Suprapubic skin (tissue), 4 donors: Measurements from ENCODE around the gene SFSWAP. TPM values are rescaled to one million over a fixed set of nuclear protein-coding genes. Genes with fewer than 3 reads are reported as not detected.

Experiments
- DNase-seq, 2 donors: peaks; one replicate each; pipeline ENCODE4 v3.0.0-alpha.2; 2019; ENCODE audit warnings: low spot score in 2 of 2
- H3K27ac ChIP-seq: fragments of 200-600 bp; sonication (generic); one replicate; pipeline ENCODE4 v1.5.1; 2019
- H3K27me3 ChIP-seq: fragments of 200-600 bp; sonication (generic); one replicate; pipeline ENCODE4 v1.5.1; 2019
- H3K36me3 ChIP-seq: fragments of 200-600 bp; sonication (generic); one replicate; pipeline ENCODE4 v1.5.1; 2019
- H3K4me1 ChIP-seq: fragments of 200-600 bp; sonication (generic); one replicate; pipeline ENCODE4 v1.5.1; 2019
- H3K4me3 ChIP-seq: fragments of 200-600 bp; sonication (generic); one replicate; pipeline ENCODE4 v1.5.1; 2019; ENCODE audit warnings: mild to moderate bottlenecking
- H3K9me3 ChIP-seq: fragments of 200-600 bp; sonication (generic); one replicate; pipeline ENCODE4 v1.5.1; 2019
- CTCF ChIP-seq, 2 donors: fragments of 200-600 bp in 1 of 2; fragments of 450-650 bp in 1 of 2; sonication (generic) in 1 of 2; IDR thresholded peaks; one replicate each; pipeline ENCODE4 v1.5.1; 2016 to 2019; ENCODE audit warnings: antibody characterized with exemption in 2 of 2, mild to moderate bottlenecking in 1 of 2, moderate library complexity in 1 of 2
- EP300 ChIP-seq: sonication (generic); formaldehyde crosslinking; IDR thresholded peaks from one replicate; pipeline ENCODE4 v1.6.1; 2017; ENCODE audit warnings: antibody characterized with exemption
- POLR2A ChIP-seq, 2 donors: fragments of 450-650 bp; IDR thresholded peaks; one replicate each; pipeline ENCODE4 v1.6.1; 2017; ENCODE audit warnings: antibody characterized with exemption in 2 of 2, mild to moderate bottlenecking in 2 of 2, moderate library complexity in 2 of 2
- POLR2AphosphoS5 ChIP-seq, 3 donors: sonication (generic); formaldehyde crosslinking; IDR thresholded peaks; one replicate each; pipeline ENCODE4 v1.6.1; 2017; ENCODE audit warnings: antibody characterized with exemption in 3 of 3
- WGBS: methylation state at CpG from one replicate; pipeline ENCODE4 v1.1.5; 2018; 5-methylcytosine and 5-hydroxymethylcytosine counted together
- total RNA-seq, 4 donors: library from RNA; depleted of rRNA; stranded (reverse); fragments of >200 nt; gene quantifications; one replicate each; pipeline ENCODE4 v1.1.0, GENCODE V29; 2016

SFSWAP gene
- total RNA-seq, 4 donors from 2014 or later = 41.3 to 107 (median 49.9) TPM

DNA sequence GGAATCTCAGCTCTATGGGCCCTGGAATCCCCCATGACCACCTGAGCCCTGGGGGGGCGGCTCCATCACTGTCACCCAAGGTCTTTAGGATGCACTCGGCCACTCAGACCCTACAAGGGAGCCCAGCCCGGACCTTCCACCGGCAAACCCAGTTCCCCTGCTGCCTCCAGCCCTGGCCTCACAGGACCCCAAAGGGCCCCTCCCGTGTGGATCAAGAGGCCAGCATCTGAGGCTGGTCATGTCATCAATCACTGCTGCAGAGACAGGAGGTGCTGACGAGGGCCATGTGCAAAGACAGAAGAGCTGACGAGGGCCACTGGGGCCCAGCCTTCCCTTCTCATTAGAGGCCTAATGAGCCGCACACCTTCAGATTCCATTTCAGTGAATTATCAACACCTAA lies 39.0 kb upstream of the SFSWAP start:
- TF ChIP-seq CTCF (IDR thresholded peaks at IDR 0.05) = no peak
- no peak for TF ChIP-seq POLR2AphosphoS5 (IDR thresholded peaks at IDR 0.05)
- TF ChIP-seq EP300 = no peak
- no peak for TF ChIP-seq POLR2A (IDR thresholded peaks at IDR 0.05)
- no peaks in the 10 kb centered on the region for H3K36me3 ChIP-seq
- DNase-seq = peak; percentile 43 to 75
- H3K27ac ChIP-seq = no peak overlapping the region
- H3K27me3 ChIP-seq = peaks cover 26% of the 10 kb centered on the region
- H3K4me3 ChIP-seq = no peak overlapping the region
- H3K9me3 ChIP-seq = no peaks in the 10 kb centered on the region
- H3K4me1 ChIP-seq = no peaks in the 10 kb centered on the region
- WGBS = 57% methylated on average over 6 of the region's 8 CpGs

DNA sequence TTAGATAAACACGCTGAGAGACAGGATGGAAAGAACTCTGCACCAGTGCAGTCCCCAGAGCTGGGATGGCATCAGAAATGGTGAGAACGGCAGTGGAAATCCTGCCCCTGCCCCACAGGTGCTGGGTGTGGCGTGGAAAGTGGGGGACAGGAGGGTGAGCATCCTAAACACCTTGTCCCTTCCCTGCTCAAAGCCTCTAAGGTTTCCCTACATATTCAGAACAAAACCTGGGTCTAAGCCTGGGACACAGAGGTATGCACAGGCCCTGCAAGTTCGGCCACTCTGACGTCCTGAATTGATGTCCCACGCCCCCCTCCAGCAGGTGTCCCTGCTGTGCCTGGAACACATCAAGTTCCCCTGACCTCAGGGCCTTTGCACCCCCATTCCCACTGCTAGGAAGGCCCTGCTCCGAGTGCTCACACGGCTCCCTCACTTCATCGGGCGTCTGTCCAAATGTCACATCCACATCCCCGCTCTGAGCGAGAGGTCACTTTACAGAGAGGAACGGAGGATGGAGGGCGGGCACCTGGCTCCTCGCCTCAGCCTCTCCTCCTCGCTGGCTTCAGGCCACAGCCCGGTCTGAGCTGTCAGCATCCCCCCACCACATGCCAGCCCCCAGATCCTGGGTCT lies 38.5 kb upstream of the SFSWAP start:
- H3K4me3 ChIP-seq = no peak overlapping the region
- TF ChIP-seq POLR2A (IDR thresholded peaks at IDR 0.05) (no peak), EP300 (no peak)
- DNase-seq = peak; percentile 40 to 73

GRCh38 chr12:131672941-131673887 lies 37.7 kb upstream of the SFSWAP start:
- Histone ChIP-seq H3K9me3 (no peaks in the 10 kb centered on the region), H3K36me3 (no peaks in the 10 kb centered on the region), H3K27me3 (peaks cover 30% of the 10 kb centered on the region), H3K4me1 (no peaks in the 10 kb centered on the region), H3K4me3 (no peak overlapping the region), H3K27ac (no peak overlapping the region)
- TF ChIP-seq POLR2A (IDR thresholded peaks at IDR 0.05) = no peak
- 58% methylated on average over 17 of the region's 24 CpGs for WGBS
- DNase-seq = peak; percentile 46 to 70

More for the DNA sequence above, 38.5 kb upstream of the SFSWAP start:
- Histone ChIP-seq H3K36me3 (no peaks in the 10 kb centered on the region), H3K27ac (no peak overlapping the region), H3K4me1 (no peaks in the 10 kb centered on the region), H3K9me3 (no peaks in the 10 kb centered on the region), H3K27me3 (peaks cover 26% of the 10 kb centered on the region)
- whole genome bisulfite sequencing = 70% methylated on average over 17 of the region's 17 CpGs

DNA sequence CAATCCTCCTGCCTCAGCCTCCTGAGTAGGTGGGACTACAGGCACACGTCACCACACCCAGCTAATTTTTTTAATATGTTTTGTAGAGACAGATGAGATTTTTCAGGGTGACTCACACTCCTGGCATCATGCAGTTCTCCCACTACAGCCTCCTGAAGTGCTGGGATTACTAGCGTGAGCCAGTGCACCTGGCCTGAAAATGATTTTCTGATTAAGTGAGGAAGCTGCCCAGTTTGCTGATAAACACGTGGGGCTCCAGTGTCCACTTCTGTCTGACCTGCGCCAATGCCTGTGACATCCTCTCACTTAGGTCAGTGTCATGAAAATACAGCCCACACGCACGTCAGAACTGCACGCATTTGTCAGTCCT lies 37.0 kb upstream of the SFSWAP start:
- H3K27ac ChIP-seq = no peak overlapping the region
- peaks cover 34% of the 10 kb centered on the region for H3K27me3 ChIP-seq
- DNase-seq = no peak

GRCh38 chr12:131674373-131674772 lies 36.5 kb upstream of the SFSWAP start:
- Histone ChIP-seq H3K4me1 (no peaks in the 10 kb centered on the region), H3K9me3 (no peaks in the 10 kb centered on the region), H3K4me3 (no peak overlapping the region), H3K27me3 (peaks cover 34% of the 10 kb centered on the region), H3K27ac (no peak overlapping the region), H3K36me3 (no peaks in the 10 kb centered on the region)
- WGBS = 93% methylated on average over 5 of the region's 6 CpGs
- TF ChIP-seq CTCF (IDR thresholded peaks at IDR 0.05) (no peak), EP300 (no peak), POLR2AphosphoS5 (IDR thresholded peaks at IDR 0.05) (no peak), POLR2A (IDR thresholded peaks at IDR 0.05) (no peak)
- peak in 1 of 2 donors; percentile 53 for DNase-seq

More for the DNA sequence above, 37.0 kb upstream of the SFSWAP start:
- Histone ChIP-seq H3K4me3 (no peak overlapping the region), H3K9me3 (no peaks in the 10 kb centered on the region), H3K36me3 (no peaks in the 10 kb centered on the region), H3K4me1 (no peaks in the 10 kb centered on the region)
- no peak for TF ChIP-seq POLR2AphosphoS5 (IDR thresholded peaks at IDR 0.05)
- no peak for TF ChIP-seq POLR2A (IDR thresholded peaks at IDR 0.05)
- no peak for TF ChIP-seq EP300
- TF ChIP-seq CTCF (IDR thresholded peaks at IDR 0.05) = no peak
- 68% methylated on average over 7 of the region's 7 CpGs for WGBS
